Inferior parietal cortex (tissue), 1 donor: ENCODE measurements around the gene ACBD7.

Source experiments
- DNase-seq: peaks from one replicate; pipeline ENCODE4 v3.0.0-alpha.2; 2016; ENCODE audit errors: extremely low spot score

Gene ACBD7

GRCh38 chr10:15091418-15091817 lies 2.8 kb upstream of the ACBD7 start:
- DNase-seq, result no peak

GRCh38 chr10:15084502-15084922 lies 4.1 kb downstream of the ACBD7 start:
- DNase-seq, result peak; percentile 68

GRCh38 chr10:15083674-15084501 lies 4.7 kb downstream of the ACBD7 start:
- no peak for DNase-seq

GRCh38 chr10:15075421-15075820 lies 13.2 kb downstream of the ACBD7 start:
- DNase-seq, result no peak

- DNase-seq, result no peak
Measured at GRCh38 chr10:15072358-15072757, 16.2 kb downstream of the ACBD7 start.

GRCh38 chr10:15069230-15069629 lies 19.3 kb downstream of the ACBD7 start:
- no peak for DNase-seq

- DNase-seq, result no peak
Measured at GRCh38 chr10:15068802-15069201, 19.8 kb downstream of the ACBD7 start.

GRCh38 chr10:15067154-15067553 lies 21.4 kb downstream of the ACBD7 start:
- no peak for DNase-seq

- DNase-seq, result no peak
Measured at GRCh38 chr10:15060638-15061037, 27.9 kb downstream of the ACBD7 start.

GRCh38 chr10:15059914-15060313 lies 28.7 kb downstream of the ACBD7 start:
- DNase-seq, result no peak

- DNase-seq, result no peak
Measured at GRCh38 chr10:15058689-15059088, 29.9 kb downstream of the ACBD7 start.

GRCh38 chr10:15053061-15053460 lies 35.5 kb downstream of the ACBD7 start:
- no peak for DNase-seq

GRCh38 chr10:15052121-15052520 lies 36.5 kb downstream of the ACBD7 start:
- DNase-seq, result no peak

GRCh38 chr10:15049533-15049932 lies 39.0 kb downstream of the ACBD7 start:
- no peak for DNase-seq

GRCh38 chr10:15046626-15047025 lies 42.0 kb downstream of the ACBD7 start:
- DNase-seq, result no peak

- DNase-seq, result no peak
Measured at GRCh38 chr10:15045380-15045779, 43.2 kb downstream of the ACBD7 start.

GRCh38 chr10:15043674-15044073 lies 44.9 kb downstream of the ACBD7 start, which contains the start of gene OLAH:
OLAH (plus strand) TSS chr10:15043943; CDS start chr10:15047289, 3,346 bp downstream.
- DNase-seq, result no peak

- no peak for DNase-seq
Measured at GRCh38 chr10:15038416-15038815, 50.2 kb downstream of the ACBD7 start.

- no peak for DNase-seq
Measured at GRCh38 chr10:15037691-15038090, 50.9 kb downstream of the ACBD7 start.

- peak; percentile 9 for DNase-seq
Measured at GRCh38 chr10:15035385-15036301, 52.9 kb downstream of the ACBD7 start.

GRCh38 chr10:15027741-15028140 lies 60.8 kb downstream of the ACBD7 start:
- DNase-seq, result no peak
